Brain microvascular endothelial cell (primary cell): Measurements from ENCODE around the gene TUBGCP6.

Source experiments
- DNase-seq: peaks from one replicate; pipeline ENCODE4 v3.0.0-alpha.2; 2020
- H3K27ac ChIP-seq: fragments of 250-450 bp; sonication (Bioruptor Pico); 2 replicates; pipeline ENCODE4 v1.5.1; 2020; ENCODE audit warnings: mild to moderate bottlenecking, moderate library complexity
- H3K27me3 ChIP-seq: fragments of 250-450 bp; sonication (Bioruptor Pico); replicated peaks from 2 replicates; pipeline ENCODE4 v1.5.1; 2020; ENCODE audit warnings: mild to moderate bottlenecking
- H3K36me3 ChIP-seq: fragments of 250-450 bp; sonication (Bioruptor Pico); replicated peaks from 2 replicates; pipeline ENCODE4 v1.5.1; 2020; ENCODE audit warnings: mild to moderate bottlenecking
- H3K4me3 ChIP-seq: 2 replicates; pipeline ENCODE4 v1.5.1; 2011; ENCODE audit warnings: low read depth, mild to moderate bottlenecking, control low read depth, low read length, moderate library complexity
- in situ Hi-C: cut with HindIII; loops from 2 replicates; pipeline ENCODE4 v1.10.0; 2017; ENCODE audit warnings: low sequenced_read_pairs, low pct_ligation_motif_present
- TF ChIP-seq, protein P1 (sequence below): IDR thresholded peaks from 2 replicates; pipeline ENCODE4 v1.5.1; 2011; ENCODE audit warnings: low read depth, mild to moderate bottlenecking, moderate library complexity, low read length, control low read depth, inconsistent platforms; ENCODE audit errors: missing control alignments

The TUBGCP6 gene, protein sequence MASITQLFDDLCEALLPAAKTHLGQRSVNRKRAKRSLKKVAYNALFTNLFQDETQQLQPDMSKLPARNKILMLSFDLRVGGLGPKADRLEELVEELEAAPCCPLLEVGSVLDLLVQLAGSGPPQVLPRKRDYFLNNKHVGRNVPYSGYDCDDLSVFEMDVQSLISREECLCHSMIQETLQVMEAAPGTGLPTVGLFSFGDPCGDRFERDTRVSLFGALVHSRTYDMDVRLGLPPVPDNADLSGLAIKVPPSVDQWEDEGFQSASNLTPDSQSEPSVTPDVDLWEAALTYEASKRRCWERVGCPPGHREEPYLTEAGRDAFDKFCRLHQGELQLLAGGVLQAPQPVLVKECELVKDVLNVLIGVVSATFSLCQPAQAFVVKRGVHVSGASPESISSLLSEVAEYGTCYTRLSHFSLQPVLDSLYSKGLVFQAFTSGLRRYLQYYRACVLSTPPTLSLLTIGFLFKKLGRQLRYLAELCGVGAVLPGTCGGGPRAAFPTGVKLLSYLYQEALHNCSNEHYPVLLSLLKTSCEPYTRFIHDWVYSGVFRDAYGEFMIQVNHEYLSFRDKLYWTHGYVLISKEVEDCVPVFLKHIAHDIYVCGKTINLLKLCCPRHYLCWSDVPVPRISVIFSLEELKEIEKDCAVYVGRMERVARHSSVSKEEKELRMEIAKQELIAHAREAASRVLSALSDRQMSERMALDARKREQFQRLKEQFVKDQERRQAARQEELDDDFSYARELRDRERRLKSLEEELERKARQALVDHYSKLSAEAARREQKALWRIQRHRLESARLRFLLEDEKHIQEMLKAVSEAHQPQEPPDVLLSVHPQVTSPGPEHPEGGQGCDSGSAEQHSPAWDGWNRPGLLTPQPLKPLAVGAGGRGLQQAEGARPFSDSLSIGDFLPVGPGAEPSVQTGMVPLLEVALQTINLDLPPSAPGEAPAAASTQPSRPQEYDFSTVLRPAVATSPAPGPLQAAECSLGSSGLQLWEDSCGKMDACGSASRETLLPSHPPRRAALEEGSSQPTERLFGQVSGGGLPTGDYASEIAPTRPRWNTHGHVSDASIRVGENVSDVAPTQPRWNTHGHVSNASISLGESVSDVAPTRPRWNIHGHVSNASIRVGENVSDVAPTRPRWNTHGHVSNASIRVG (N-terminal part only)

DNA sequence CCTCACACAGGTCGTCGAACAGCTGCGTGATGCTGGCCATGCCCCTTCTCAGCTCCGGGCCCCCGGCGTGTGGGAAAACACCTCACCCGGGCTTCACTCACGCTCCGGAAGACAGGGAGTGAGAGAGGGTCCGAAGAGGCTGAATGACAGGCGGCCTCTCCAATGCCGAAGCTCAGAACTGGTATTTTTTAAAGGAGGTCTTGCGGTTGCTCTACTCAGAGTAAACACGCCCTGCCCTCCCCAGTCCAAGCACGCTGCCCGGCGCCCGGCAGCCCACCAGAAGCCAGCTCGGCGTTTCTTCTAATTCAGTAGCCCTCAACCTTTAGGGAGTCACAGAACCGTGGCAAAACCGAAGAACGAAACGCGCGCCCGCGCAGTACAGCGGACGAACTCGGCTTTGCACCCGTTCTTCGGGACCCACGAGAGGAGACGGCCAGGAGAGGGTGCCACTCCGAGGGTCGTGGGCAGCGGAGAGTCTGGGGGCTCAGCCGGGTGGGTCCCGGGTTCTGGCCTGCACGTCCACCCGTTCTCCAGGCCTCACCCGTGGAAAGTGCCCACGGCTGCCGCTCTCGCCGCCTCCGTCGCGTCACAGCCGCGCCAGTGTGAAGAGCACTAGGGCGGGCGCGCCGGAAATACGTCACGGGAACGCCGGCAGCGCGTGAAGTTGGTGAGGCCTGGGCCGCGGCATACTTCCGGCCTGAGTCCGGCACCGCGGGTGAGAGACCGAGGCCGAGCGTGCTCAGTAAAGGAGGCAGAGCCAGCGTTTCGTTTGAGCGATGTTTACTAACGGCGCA, at the start of gene TUBGCP6:
TUBGCP6 (minus strand) TSS at position 604 of the 794 bp plus-strand sequence; CDS start at position 40, 564 bp downstream.
- peak; percentile 88 for DNase-seq
- Histone ChIP-seq H3K27ac (peak within 1 kb of the TSS; percentile 89), H3K36me3 (peaks cover 9% of the 10 kb centered on the region), H3K27me3 (no peaks in the 10 kb centered on the region), H3K4me3 (peak within 1 kb of the TSS; percentile 97)
- in situ Hi-C loops, result no loop called here
- TF ChIP-seq, protein P1, sequence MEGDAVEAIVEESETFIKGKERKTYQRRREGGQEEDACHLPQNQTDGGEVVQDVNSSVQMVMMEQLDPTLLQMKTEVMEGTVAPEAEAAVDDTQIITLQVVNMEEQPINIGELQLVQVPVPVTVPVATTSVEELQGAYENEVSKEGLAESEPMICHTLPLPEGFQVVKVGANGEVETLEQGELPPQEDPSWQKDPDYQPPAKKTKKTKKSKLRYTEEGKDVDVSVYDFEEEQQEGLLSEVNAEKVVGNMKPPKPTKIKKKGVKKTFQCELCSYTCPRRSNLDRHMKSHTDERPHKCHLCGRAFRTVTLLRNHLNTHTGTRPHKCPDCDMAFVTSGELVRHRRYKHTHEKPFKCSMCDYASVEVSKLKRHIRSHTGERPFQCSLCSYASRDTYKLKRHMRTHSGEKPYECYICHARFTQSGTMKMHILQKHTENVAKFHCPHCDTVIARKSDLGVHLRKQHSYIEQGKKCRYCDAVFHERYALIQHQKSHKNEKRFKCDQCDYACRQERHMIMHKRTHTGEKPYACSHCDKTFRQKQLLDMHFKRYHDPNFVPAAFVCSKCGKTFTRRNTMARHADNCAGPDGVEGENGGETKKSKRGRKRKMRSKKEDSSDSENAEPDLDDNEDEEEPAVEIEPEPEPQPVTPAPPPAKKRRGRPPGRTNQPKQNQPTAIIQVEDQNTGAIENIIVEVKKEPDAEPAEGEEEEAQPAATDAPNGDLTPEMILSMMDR, result peak; percentile 56

DNA sequence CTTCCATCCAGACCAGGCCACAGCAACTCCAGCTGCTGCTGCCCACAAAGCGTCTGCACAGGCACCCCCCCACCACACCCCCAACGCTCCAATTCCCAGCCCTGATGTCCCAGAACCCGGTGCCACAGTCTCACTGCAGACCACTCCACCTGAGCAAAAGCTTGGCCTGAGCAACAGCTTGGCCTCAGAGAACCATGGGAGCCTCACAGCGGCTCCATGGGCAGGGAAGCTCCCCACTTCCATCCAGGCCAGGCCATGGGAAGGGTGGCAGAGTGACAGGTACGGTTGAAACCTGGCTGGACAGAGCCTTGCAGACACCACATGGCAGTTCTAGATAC, 49.5 kb upstream of the TUBGCP6 start:
- peak overlapping the region; percentile 68 for H3K27ac ChIP-seq
- DNase-seq, result no peak
- TF ChIP-seq, protein P1, result no peak
- peaks cover 14% of the 10 kb centered on the region for H3K36me3 ChIP-seq
- no peak overlapping the region for H3K4me3 ChIP-seq
- no peaks in the 10 kb centered on the region for H3K27me3 ChIP-seq
- in situ Hi-C loops, result no loop called here

DNA sequence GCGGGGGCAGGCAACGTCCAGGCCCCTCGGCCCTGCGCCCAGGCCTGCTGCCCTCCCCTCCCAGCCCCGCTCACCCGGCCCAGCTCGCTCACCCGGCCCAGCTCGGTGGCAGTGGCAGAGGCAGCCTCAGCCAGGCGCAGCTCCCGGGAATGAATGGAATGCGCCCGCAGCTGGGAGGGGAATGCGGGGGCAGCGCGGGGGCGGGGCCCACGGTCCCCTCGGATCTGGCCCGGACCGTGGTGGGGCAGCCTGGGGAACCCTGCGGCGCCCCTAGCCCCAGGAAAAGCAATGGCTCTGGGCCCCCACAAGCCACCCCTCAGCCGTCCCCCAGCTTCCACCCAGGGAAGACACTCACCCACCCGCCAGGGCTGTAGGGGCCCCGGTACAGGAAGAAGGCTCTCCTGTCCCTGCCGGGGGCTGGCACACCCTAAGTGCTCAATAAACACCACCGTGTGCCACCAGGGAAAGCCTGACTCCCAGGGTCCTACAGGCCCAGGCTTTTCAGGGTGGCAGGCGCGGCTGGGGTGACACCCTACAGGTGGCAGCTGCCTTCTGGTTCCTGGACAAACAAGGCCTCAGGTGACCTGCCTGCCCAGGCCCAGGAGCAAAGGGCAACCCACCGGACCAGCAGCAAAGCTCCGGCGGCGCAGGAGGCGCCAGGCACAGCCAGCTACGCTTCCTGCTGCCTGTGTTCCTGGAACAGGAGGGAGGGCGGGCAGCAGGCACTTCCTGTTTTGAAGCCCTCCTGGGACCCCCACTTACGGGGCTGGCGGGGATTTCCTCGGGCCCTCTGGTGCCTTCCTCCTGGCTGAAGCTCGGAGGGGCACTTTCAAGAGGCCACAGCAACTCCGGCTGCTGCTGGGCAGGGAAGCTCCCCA, 48.9 kb upstream of the TUBGCP6 start:
- in situ Hi-C loops, result no loop called here
- peaks cover 20% of the 10 kb centered on the region for H3K36me3 ChIP-seq
- peak overlapping the region; percentile 22 for H3K4me3 ChIP-seq
- H3K27me3 ChIP-seq, result no peaks in the 10 kb centered on the region
- peak; percentile 53 for DNase-seq
- H3K27ac ChIP-seq, result peak overlapping the region; percentile 68
- TF ChIP-seq, protein P1, result no peak

DNA sequence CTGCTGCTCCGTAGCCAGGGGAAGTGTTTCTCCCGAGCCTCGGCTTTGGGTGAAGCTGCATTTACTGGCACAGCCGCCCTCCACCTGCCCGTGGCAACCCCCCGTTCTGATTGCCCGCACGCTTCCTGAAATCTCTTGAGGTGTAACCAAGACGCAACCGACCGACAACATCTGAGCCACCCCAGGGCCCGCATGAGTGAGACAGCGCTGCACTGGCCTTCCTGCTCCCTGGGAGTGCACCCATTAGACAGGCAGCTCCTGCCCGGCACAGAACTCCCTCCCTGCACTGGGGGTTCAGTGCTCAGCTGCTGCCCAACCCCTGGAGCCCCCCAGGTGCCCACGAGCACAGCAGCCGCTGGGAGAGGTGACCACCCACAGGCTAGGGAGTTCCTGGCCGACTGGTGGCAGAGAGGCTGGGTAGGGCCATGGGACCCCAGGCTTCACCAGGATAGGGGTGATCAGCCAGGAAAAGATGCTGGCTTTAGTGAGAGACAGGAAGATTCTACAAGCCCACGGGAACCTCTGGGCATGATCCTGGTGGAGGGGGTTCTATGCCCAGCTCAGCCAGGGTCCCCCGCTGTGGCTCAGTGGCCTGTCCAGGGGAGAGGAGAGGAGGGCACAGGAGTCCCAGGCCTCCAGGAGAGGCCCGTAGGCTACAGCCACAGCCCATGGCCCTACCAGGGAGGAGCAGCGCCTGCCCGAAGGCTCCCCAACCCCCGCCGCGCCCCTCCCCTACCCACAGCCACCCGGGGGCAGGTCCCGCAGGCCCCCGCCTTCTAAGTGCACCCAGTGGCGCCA, 48.0 kb upstream of the TUBGCP6 start:
- Histone ChIP-seq H3K27me3 (no peaks in the 10 kb centered on the region), H3K27ac (peak overlapping the region; percentile 68), H3K36me3 (peaks cover 27% of the 10 kb centered on the region), H3K4me3 (peak overlapping the region; percentile 22)
- no peak for DNase-seq
- in situ Hi-C loops, result no loop called here
- TF ChIP-seq, protein P1, result no peak
